ENCODE results near the gene ATR. TPM values are rescaled to one million over a fixed set of nuclear protein-coding genes. Genes with fewer than 3 reads are reported as not detected.

Gene ATR
- total and polyA plus RNA-seq, 2 donors (not counting 1 experiment from before 2014, with no cell fraction given), result 12.5 to 17.0 TPM

DNA sequence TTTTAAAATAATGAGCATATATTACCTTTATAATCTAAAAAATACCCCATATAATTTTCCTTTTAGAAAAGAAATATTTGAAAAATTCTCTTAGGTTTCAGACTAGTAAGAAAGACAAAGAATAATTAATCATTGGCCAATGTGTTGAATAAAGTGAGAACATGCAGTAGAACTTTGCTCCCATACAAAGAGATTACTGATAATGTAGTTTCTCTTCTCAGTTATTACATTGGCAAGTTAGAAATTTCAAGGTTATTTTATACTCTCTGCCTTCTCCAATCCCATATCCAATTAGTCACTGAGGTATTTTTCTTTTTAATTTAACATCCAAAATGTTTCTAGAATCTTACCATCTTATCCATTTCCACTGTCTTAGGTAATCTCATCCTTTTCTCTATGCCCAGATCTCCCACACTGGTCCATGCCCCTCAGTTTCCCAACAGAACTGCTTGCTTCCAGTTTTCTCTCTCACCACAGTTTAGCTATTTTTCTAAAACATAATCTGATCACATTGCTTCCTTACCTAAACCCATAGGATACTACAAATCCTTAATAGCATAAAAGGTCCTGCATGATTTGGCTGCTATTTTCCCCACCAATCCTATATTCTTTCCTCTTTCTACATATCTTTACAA lies 141.5 kb downstream of the ATR start:
- H3K4me2 ChIP-seq (ENCODE audit: extremely low read depth, insufficient read depth, low read length), result no peak overlapping the region
- no peaks in the 10 kb centered on the region for H4K20me1 ChIP-seq (ENCODE audit: control insufficient read depth, extremely low read depth, insufficient read depth, low read length)
- no peak overlapping the region for H2AFZ ChIP-seq (ENCODE audit: low read length)
- H3K27ac ChIP-seq (ENCODE audit: insufficient read depth, low read length), result no peak overlapping the region
- no peaks in the 10 kb centered on the region for H3K4me1 ChIP-seq (ENCODE audit: control insufficient read depth, extremely low read depth, insufficient read depth, low read length)
- TF ChIP-seq EZH2 (IDR thresholded peaks at IDR 0.05; ENCODE audit: low read length, missing control alignments) (no peak), CTCF (conservative IDR thresholded peaks at IDR 0.05 in 1 of 2, IDR thresholded peaks at IDR 0.05 in 1 of 2; ENCODE audit: low read depth in 1 of 2, low read length in 2 of 2) (no peak)
- H3K9me3 ChIP-seq (ENCODE audit: control insufficient read depth, insufficient read depth, low read depth, low read length), result no peaks in the 10 kb centered on the region
- no peaks in the 10 kb centered on the region for H3K27me3 ChIP-seq (ENCODE audit: control insufficient read depth, insufficient read depth, low read length)
- H3K36me3 ChIP-seq (ENCODE audit: control insufficient read depth, insufficient read depth, low read length), result no peaks in the 10 kb centered on the region
- no peak overlapping the region for H3K4me3 ChIP-seq (replicated peaks in 1 of 4; ENCODE audit: control extremely low read depth in 1 of 4, insufficient read depth in 1 of 4, low read depth in 3 of 4, low read length in 4 of 4)
- no peak overlapping the region for H3K9ac ChIP-seq (ENCODE audit: insufficient read depth, low read length)
- H3K79me2 ChIP-seq (ENCODE audit: control insufficient read depth, insufficient read depth, low read length), result peaks cover 23% of the 10 kb centered on the region
- no peak for DNase-seq (ENCODE audit: low read depth in 2 of 2)

DNA sequence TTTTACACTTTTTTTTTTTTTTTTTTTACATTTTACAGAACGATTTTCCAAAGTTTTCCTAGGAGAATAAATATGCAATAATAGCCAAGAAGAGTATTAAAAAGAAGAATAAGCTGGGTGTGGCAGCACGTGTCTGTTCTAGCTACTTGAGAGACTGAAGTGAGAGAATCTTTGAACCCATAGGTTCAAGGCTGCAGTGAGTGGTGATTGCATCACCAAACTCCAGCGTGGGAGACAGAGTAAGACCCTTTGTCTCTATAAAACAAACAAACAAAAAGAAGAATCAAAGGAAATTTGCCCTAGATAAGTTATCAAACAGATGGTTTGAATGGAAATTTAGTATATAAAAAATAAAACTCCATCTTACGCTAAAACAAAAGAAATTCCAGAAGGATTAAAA lies 144.0 kb downstream of the ATR start:
- TF ChIP-seq CTCF (conservative IDR thresholded peaks at IDR 0.05 in 1 of 2, IDR thresholded peaks at IDR 0.05 in 1 of 2; ENCODE audit: low read depth in 1 of 2, low read length in 2 of 2) (no peak), EZH2 (IDR thresholded peaks at IDR 0.05; ENCODE audit: low read length, missing control alignments) (no peak)
- H3K79me2 ChIP-seq (ENCODE audit: control insufficient read depth, insufficient read depth, low read length), result peaks cover 12% of the 10 kb centered on the region

GRCh38 chr3:142433110-142433509 lies 145.4 kb downstream of the ATR start:
- TF ChIP-seq EZH2 (IDR thresholded peaks at IDR 0.05; ENCODE audit: low read length, missing control alignments), result no peak
- no peak for TF ChIP-seq CTCF (conservative IDR thresholded peaks at IDR 0.05 in 1 of 2, IDR thresholded peaks at IDR 0.05 in 1 of 2; ENCODE audit: low read depth in 1 of 2, low read length in 2 of 2)
- H3K79me2 ChIP-seq (ENCODE audit: control insufficient read depth, insufficient read depth, low read length), result peaks cover 10% of the 10 kb centered on the region
- H4K20me1 ChIP-seq (ENCODE audit: control insufficient read depth, extremely low read depth, insufficient read depth, low read length), result no peaks in the 10 kb centered on the region
- H2AFZ ChIP-seq (ENCODE audit: low read length), result no peak overlapping the region
- no peak for DNase-seq (ENCODE audit: low read depth in 2 of 2)
- no peak overlapping the region for H3K4me3 ChIP-seq (replicated peaks in 1 of 4; ENCODE audit: control extremely low read depth in 1 of 4, insufficient read depth in 1 of 4, low read depth in 3 of 4, low read length in 4 of 4)
- no peaks in the 10 kb centered on the region for H3K9me3 ChIP-seq (ENCODE audit: control insufficient read depth, insufficient read depth, low read depth, low read length)
- no peak overlapping the region for H3K27ac ChIP-seq (ENCODE audit: insufficient read depth, low read length)
- H3K4me2 ChIP-seq (ENCODE audit: extremely low read depth, insufficient read depth, low read length), result no peak overlapping the region
- H3K27me3 ChIP-seq (ENCODE audit: control insufficient read depth, insufficient read depth, low read length), result no peaks in the 10 kb centered on the region
- H3K9ac ChIP-seq (ENCODE audit: insufficient read depth, low read length), result no peak overlapping the region
- no peaks in the 10 kb centered on the region for H3K4me1 ChIP-seq (ENCODE audit: control insufficient read depth, extremely low read depth, insufficient read depth, low read length)
- no peaks in the 10 kb centered on the region for H3K36me3 ChIP-seq (ENCODE audit: control insufficient read depth, insufficient read depth, low read length)

More for the DNA sequence above, 144.0 kb downstream of the ATR start:
- DNase-seq (ENCODE audit: low read depth in 2 of 2), result no peak
- no peaks in the 10 kb centered on the region for H3K36me3 ChIP-seq (ENCODE audit: control insufficient read depth, insufficient read depth, low read length)
- no peak overlapping the region for H3K4me2 ChIP-seq (ENCODE audit: extremely low read depth, insufficient read depth, low read length)
- H3K27ac ChIP-seq (ENCODE audit: insufficient read depth, low read length), result no peak overlapping the region
- no peaks in the 10 kb centered on the region for H4K20me1 ChIP-seq (ENCODE audit: control insufficient read depth, extremely low read depth, insufficient read depth, low read length)
- no peaks in the 10 kb centered on the region for H3K9me3 ChIP-seq (ENCODE audit: control insufficient read depth, insufficient read depth, low read depth, low read length)
- H2AFZ ChIP-seq (ENCODE audit: low read length), result no peak overlapping the region
- H3K9ac ChIP-seq (ENCODE audit: insufficient read depth, low read length), result no peak overlapping the region
- no peak overlapping the region for H3K4me3 ChIP-seq (replicated peaks in 1 of 4; ENCODE audit: control extremely low read depth in 1 of 4, insufficient read depth in 1 of 4, low read depth in 3 of 4, low read length in 4 of 4)
- no peaks in the 10 kb centered on the region for H3K27me3 ChIP-seq (ENCODE audit: control insufficient read depth, insufficient read depth, low read length)
- H3K4me1 ChIP-seq (ENCODE audit: control insufficient read depth, extremely low read depth, insufficient read depth, low read length), result no peaks in the 10 kb centered on the region
